Loucy (cell line): Measurements from ENCODE around the gene NEK4.
A peak's percentile ranks its signal among the peaks of the same experiment; 100 is the strongest.

Source experiments
- H2AFZ ChIP-seq: fragments of 200-600 bp; sonication (generic); 2 replicates; pipeline ENCODE4 v1.6.0; 2016; ENCODE audit warnings: antibody characterized with exemption, mild to moderate bottlenecking, low read length, moderate library complexity
- H3F3A ChIP-seq: fragments of 200-600 bp; 2 replicates; pipeline ENCODE4 v1.6.0; 2016; ENCODE audit warnings: antibody characterized with exemption, low read depth, mild to moderate bottlenecking
- H3K27me3 ChIP-seq: fragments of 200-600 bp; sonication (generic); 2 replicates; pipeline ENCODE4 v1.6.1; 2014; ENCODE audit warnings: low read length, mild to moderate bottlenecking; ENCODE audit not compliant: insufficient read depth, poor library complexity, severe bottlenecking
- H3K36me3 ChIP-seq: fragments of 200-600 bp; sonication (generic); 2 replicates; pipeline ENCODE4 v1.6.1; 2016; ENCODE audit warnings: low read length; ENCODE audit not compliant: insufficient read depth
- H3K4me1 ChIP-seq: fragments of 200-600 bp; sonication (generic); 2 replicates; pipeline ENCODE4 v1.5.1; 2014; ENCODE audit warnings: low read length, mild to moderate bottlenecking; ENCODE audit not compliant: insufficient read depth, poor library complexity, severe bottlenecking
- H3K4me2 ChIP-seq: fragments of 200-600 bp; sonication (generic); 2 replicates; pipeline ENCODE4 v1.6.0; 2014; ENCODE audit warnings: antibody characterized with exemption, low read length, low read depth, mild to moderate bottlenecking; ENCODE audit not compliant: poor library complexity, severe bottlenecking
- H3K4me3 ChIP-seq: fragments of 200-600 bp; sonication (generic); 2 replicates; pipeline ENCODE4 v1.5.1; 2014; ENCODE audit warnings: low read length, mild to moderate bottlenecking, mixed read lengths; ENCODE audit not compliant: poor library complexity, severe bottlenecking
- H3K79me2 ChIP-seq: fragments of 200-600 bp; sonication (generic); 2 replicates; pipeline ENCODE4 v1.6.1; 2014; ENCODE audit warnings: low read length; ENCODE audit not compliant: insufficient read depth
- H3K9ac ChIP-seq: fragments of 200-600 bp; sonication (generic); 2 replicates; pipeline ENCODE4 v1.6.0; 2014; ENCODE audit warnings: mild to moderate bottlenecking, low read depth, low read length, moderate library complexity; ENCODE audit not compliant: poor library complexity, severe bottlenecking
- H3K9me2 ChIP-seq: fragments of 200-600 bp; sonication (generic); replicated peaks from 2 replicates; pipeline ENCODE4 v1.6.1; 2016; ENCODE audit warnings: low read depth, low read length, mixed read lengths
- H3K9me3 ChIP-seq: fragments of 200-600 bp; sonication (generic); 2 replicates; pipeline ENCODE4 v1.6.1; 2014; ENCODE audit warnings: mild to moderate bottlenecking, antibody characterized with exemption, low read length, low read depth; ENCODE audit not compliant: insufficient read depth
- H4K20me1 ChIP-seq: fragments of 200-600 bp; sonication (generic); 2 replicates; pipeline ENCODE4 v1.6.0; 2014; ENCODE audit warnings: antibody characterized with exemption, low read length, mild to moderate bottlenecking; ENCODE audit not compliant: insufficient read depth, poor library complexity, severe bottlenecking
- CTCF ChIP-seq: fragments of 200-600 bp; sonication (generic); conservative IDR thresholded peaks from 2 replicates; pipeline ENCODE4 v1.5.1; 2014; ENCODE audit warnings: mild to moderate bottlenecking, antibody characterized with exemption, low read length
- EZH2phosphoT487 ChIP-seq: fragments of 200-600 bp; IDR thresholded peaks from 2 replicates; pipeline ENCODE4 v1.6.1; 2018; ENCODE audit warnings: antibody characterized with exemption, mild to moderate bottlenecking, moderate library complexity, borderline replicate concordance

Gene NEK4

GRCh38 chr3:52721002-52721729 is 49.6 kb downstream of the NEK4 start:
- no peaks in the 10 kb centered on the region for H3K9me2 ChIP-seq
- peaks cover 23% of the 10 kb centered on the region for H3K4me1 ChIP-seq
- H3K9me3 ChIP-seq: no peaks in the 10 kb centered on the region; the same call in 1 of the 2 replicates
- H3K4me3 ChIP-seq: no peak overlapping the region
- H3K79me2 ChIP-seq: no peaks in the 10 kb centered on the region
- H4K20me1 ChIP-seq: no peaks in the 10 kb centered on the region
- peaks cover 8% of the 10 kb centered on the region for H3F3A ChIP-seq
- no peak overlapping the region for H2AFZ ChIP-seq
- H3K36me3 ChIP-seq: no peaks in the 10 kb centered on the region
- H3K9ac ChIP-seq: peak overlapping the region; percentile 29
- no peak for TF ChIP-seq CTCF
- TF ChIP-seq EZH2phosphoT487: no peak
- no peaks in the 10 kb centered on the region for H3K27me3 ChIP-seq
- peak overlapping the region; percentile 62 for H3K4me2 ChIP-seq

- Histone ChIP-seq H3K27me3 (no peaks in the 10 kb centered on the region), H3K9me3 (no peaks in the 10 kb centered on the region; the same call in 1 of the 2 replicates), H4K20me1 (no peaks in the 10 kb centered on the region), H3F3A (peaks cover 8% of the 10 kb centered on the region), H3K4me3 (no peak overlapping the region), H3K36me3 (no peaks in the 10 kb centered on the region), H3K9me2 (no peaks in the 10 kb centered on the region), H3K79me2 (no peaks in the 10 kb centered on the region), H3K4me2 (peak overlapping the region; percentile 62), H3K9ac (no peak overlapping the region), H2AFZ (no peak overlapping the region), H3K4me1 (peaks cover 23% of the 10 kb centered on the region)
- TF ChIP-seq EZH2phosphoT487 (no peak), CTCF (no peak)
Observed at GRCh38 chr3:52719618-52720017, 51.1 kb downstream of the NEK4 start.

DNA sequence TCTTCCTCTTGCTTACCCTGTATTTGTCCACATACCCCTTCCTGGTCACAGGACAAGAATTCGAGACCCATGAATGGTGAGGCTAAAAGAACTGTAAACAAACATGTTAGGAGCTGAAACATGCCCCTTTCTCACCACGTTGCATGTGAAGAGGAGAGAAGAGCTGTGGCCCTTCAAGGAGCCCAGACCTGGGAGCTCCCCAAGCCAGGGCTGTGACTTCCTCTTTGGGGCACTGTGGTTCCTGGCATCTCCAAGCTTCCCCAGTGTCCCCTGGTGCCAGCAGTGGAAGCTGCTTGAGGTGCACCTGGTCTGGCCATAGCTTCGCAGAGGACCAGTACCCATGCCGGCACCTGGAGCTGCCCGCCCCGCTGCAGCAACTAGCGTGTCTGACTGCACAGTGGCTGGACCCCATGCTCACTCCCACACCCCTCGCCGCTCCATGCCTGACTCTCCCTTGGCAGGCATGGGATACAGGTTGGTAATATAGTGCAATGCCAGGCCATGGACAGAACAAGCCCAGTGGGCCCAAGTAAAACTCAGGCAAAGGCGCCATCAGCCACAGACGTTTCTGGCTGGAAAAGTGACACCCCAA is 54.9 kb downstream of the NEK4 start:
- H3K4me3 ChIP-seq: no peak overlapping the region
- no peak for TF ChIP-seq CTCF
- no peak for TF ChIP-seq EZH2phosphoT487
- H3K79me2 ChIP-seq: no peaks in the 10 kb centered on the region
- H4K20me1 ChIP-seq: no peaks in the 10 kb centered on the region
- no peaks in the 10 kb centered on the region for H3K27me3 ChIP-seq
- no peak overlapping the region for H3K4me2 ChIP-seq
- no peak overlapping the region for H2AFZ ChIP-seq
- no peaks in the 10 kb centered on the region; the same call in 1 of the 2 replicates for H3K9me3 ChIP-seq
- H3K36me3 ChIP-seq: peaks cover 3% of the 10 kb centered on the region; the same call in 1 of the 2 replicates
- H3K4me1 ChIP-seq: peaks cover 10% of the 10 kb centered on the region
- H3K9ac ChIP-seq: no peak overlapping the region
- H3F3A ChIP-seq: 0 out of 2 replicates have a peak, but pooled peaks cover 4% of the 10 kb centered on the region
- H3K9me2 ChIP-seq: no peaks in the 10 kb centered on the region
